NCI-H2081 treated with DMSO at 0.1 percent for 48 hours (cell line): Measurements from ENCODE around the gene CEMIP2.
"Not testable (repeated sequence)": the region's sequence is repeated elsewhere in the genome, so short reads cannot be mapped to it uniquely, and the experiment has no call there.

Source experiments
- DNase-seq: peaks from one replicate; lab custom pipeline; 2025; lab: John Stamatoyannopoulos, UW

Gene CEMIP2

DNA sequence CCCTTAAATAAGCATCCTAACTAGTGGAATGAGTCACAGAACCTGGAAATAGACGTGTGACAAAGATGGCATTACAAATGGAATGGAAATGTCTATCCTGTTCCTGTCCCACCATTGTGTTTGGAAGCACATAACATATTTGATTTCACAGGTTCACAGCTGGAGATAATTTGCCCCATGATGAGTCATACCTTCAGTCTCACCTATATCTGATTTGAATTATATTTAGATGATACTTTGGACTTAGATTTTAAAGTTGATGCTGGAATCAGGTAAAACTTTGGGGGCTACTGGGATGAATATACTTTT, 92.5 kb downstream of the CEMIP2 start:
- DNase-seq = no peak

DNA sequence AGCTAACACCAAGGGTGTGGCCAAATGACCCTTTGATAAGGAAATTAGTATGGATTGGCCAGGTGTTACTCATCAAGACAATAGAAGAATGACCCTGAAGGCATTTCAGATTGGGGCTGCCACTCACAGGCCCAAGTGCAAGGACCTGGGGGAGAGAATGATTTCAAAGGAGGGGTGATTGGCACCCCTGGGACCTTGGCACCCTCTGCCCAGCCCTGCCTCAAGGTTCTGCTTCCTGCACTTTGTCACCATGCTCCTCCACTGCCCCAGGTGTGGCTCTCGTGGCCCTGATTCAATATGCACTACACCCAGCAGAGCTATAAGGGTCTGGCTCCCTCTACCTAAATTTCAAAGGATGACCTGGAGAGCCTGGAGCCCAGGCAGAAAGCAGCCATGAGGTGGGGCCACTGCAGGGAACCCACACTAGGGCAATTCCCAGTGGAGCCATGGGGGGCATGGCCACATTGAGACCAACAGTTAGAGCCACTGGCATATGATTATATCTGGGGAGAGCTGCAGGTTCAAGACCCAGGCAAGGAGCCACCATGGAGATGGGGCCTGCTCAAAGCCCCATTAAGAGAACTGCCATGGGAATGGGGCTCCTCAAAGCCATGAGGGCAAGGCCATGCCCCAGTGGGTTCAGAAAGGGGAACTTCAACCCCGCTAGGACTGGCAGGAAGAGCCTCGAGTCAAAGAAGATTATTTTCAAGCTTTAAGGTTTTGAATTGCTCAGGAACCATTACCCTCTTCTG, 93.0 kb downstream of the CEMIP2 start:
- no peak for DNase-seq

DNA sequence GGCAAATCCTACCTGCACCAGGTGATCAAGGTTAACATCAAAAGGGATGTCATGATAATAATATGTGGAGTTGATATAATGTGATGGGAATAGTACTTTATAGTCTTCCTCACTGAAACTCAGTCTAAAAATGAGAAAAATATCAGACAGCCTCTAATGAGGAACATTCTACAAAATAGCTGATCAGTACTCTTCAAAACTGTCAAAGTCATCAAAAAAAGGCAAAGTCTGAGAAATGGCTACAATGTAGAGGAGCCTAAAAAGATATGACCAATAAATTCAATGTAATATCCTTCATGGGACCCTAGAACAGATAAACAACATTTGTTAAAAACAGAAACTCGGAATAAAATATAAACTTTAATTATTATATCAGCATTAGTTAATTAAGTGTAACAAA, 95.7 kb downstream of the CEMIP2 start:
- no peak for DNase-seq

DNA sequence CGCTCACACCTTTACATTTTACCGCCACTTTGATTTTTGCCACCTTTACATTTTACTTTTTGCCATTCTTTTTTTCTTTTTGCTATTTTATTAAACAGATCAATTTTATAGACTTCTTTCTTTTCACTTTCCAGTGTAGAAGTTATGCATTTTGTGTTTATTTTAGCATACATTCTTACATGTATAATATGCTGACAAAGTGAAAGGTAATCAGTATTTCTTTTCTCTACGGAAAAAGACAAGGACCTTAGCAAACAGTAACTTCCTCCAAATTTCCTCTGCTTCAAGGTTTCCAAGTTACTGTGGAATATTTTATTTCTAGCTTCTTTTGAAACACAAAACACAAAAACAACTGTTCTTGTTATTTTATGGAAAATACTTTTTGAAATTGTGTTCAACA, 97.0 kb downstream of the CEMIP2 start:
- no peak for DNase-seq

DNA sequence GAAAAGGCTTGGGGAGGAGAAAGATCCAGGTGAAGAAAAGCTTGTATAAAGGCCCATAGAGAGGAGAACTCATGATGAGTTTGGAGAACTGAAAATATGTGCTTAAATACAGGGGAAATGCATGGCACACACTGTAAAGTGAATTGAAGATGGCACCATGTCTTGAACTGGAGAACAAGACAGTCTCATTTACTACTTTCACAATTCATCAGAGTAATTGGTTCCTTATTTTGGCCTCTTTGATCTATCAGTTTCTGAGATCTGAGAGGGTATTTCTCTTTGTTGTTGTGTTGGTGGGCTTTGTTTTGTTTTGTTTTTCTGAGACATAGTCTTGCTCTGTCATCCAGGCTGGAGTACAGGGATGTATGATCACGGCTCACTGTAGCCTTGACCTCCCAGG, 98.2 kb downstream of the CEMIP2 start:
- DNase-seq = no peak

DNA sequence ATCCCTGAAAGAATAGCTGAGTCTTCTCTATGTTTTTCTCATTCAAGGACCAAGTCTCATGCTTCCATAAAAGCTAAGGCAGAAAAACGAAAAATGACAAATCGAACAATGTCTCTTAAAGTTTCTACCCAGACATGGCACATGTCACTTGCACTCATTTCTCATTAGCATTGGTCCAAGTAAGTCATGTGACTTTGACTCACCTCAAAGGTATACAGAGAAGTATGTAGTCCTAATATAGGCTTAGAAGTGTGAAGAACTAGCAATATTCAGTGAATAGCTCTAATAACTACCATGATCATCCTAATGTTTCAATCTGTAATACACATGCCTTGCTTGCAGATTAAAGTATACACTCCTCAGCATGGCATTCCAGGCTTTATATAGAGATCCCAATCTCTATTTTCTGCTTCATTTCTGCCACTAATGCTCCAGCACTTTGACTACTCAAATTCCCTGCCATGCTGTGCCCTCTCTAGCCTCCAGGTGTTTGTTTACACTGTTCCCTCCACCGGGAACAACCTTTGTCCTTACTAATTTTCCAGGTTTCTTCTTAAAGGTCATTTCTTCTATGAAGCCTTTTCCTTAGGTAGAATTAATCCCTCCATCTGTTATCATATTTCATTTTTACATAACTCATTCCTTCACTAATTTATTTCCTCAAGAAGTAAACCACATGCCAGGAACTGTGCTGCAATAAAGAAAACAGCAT, 98.9 kb downstream of the CEMIP2 start:
- DNase-seq = no peak

DNA sequence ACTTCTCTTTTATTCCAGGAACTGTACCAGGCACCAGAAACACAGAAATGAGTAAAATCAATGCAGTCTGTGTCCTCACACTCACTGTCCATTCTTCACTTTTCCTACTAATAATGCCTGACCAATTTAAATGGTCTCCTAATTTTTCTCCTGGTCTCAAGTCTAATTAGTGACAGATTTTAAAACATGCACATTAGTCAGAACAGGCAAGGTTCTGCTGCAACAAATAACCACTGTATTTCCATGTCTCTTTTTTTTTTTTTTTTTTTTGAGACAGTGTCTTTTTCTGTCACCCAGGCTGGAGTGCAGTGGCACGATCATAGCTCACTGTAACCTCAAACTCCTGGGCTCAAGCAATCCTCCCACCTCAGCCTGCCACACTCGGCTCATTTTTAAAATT, 99.6 kb downstream of the CEMIP2 start:
- DNase-seq = no peak

DNA sequence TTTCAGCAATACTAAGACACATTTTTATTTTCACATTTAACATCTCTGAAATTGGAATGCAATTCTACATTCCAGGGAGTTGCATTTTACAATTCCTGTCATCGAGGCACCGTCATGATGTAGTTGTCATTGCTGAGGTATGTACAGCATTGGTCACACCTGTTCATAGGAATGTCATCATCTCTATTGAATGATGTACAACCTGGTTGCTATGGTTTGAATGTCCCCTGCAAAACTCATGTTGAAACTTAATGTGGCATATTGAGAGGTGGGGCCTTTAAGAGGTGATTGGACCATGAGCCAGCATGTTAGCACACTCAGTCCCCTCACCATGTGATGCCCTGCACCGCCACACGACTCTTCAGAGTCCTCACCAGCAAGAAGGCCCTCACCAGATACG, 103.1 kb downstream of the CEMIP2 start:
- no peak for DNase-seq

DNA sequence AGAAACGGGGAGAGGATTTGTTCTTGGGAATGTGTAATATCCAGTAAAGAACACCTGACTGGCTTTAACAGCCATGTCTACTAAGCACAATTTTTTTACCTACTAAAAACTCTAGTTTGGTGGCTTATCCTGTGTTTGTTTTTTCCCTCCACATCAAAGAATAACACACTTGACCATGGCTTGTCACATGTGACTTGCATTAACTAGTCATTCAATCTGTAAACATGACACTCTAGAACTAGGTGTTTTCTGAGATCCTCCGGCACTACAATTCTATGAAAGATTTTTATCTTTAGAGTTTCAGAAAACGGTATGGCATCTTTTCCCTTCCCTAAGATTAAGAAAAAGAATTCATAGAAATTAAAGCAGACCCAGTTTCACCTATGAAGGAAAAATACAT, 103.7 kb downstream of the CEMIP2 start:
- no peak for DNase-seq

DNA sequence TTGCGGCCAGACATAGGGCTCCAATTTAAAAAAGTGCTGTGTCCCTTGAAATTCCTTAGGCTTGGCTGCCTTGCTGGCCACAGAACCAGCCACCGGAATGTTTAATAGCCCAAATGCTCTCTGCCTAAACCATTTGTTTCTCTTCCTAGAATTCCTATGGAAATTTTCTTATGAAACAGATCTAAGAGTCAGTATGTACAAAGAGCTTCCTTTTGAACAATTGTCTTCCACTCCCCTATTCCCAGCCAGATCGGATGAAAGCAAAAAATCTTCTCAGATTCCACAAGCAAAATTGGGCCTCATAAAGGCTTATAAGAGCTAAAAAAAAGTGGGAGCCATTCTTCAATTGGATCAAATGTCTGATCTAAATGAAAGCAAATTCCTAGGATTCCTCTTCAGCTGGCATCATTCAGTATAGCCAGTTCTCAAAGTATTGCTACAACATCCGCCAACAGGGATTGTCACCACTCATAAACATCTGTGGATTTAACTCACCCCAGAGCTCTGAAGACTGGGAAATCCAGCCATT, 104.3 kb downstream of the CEMIP2 start:
- DNase-seq = no peak

DNA sequence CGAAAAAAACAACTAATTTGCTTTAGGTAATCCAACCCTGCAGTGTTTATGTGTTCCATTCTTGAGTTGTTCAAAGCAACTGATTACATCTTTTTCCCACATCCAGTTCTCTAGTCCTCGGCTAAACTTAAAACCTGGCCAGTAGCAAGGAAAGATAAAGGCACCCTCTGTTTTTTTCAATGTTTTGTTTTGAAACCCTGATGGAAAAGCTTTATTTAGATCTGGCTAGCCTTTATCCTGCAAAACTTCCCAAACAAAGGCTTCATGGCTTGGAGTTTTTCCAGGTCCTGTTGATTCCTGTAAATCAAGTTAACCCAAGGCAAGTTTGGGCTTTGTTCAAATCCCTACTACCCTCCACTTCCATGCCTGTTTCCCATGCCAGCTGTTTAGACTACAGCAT, 105.1 kb downstream of the CEMIP2 start:
- no peak for DNase-seq

DNA sequence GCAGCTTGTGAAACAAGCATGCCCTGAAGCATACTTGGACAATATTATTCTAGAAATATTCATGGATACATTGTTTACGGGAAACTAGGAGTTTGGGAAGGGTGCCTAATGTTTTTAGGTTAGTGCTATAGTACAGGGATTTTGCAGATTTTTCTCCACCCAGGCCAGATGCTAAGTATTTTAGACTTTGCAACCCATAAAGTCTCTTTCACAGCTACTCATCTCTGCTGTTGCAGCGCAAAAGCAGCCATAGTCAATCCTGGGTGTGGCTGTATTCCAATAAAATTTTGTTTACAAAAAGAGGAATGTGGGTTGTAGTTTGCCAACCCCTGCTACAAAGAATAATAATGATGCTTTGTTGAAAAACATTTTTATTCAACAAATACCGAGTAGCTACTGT, 106.2 kb downstream of the CEMIP2 start:
- no peak for DNase-seq

DNA sequence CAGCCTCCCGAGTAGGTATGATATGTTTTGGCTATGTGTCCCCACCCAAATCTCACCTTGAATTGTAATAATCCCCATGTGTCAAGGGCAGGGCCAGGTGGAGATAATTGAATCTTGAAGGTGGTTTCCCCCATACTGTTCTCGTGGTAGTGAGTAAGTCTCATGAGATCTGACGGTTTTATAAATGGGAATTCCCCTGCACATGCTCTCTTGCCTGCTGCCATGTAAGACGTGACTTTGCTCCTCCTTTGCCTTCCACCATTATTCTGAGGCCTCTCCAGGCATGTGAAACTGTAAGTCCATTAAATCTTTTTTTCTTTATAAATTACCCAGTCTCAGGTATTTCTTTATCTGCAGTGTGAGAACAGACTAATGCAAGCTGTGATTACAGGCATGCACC, 111.0 kb downstream of the CEMIP2 start:
- DNase-seq = not testable (repeated sequence)

DNA sequence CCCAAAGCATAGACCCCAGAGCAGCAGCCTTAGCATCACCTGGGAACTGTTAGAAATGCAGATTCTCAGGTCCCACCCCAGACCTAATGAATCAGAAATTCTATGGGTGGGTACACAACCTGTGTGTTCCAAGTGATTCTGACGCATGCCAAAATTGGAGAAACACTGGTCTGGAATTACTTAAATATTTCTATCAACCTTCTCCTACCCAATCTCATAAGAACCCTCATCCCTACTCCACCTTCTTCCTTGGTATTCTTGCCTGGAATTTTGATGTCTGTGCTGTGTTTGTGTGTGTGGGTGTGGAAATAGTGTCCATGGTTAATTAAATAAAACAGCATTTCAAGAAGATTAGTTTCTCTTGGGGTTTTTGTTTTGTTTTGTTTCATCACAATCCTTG, 111.8 kb downstream of the CEMIP2 start:
- no peak for DNase-seq

DNA sequence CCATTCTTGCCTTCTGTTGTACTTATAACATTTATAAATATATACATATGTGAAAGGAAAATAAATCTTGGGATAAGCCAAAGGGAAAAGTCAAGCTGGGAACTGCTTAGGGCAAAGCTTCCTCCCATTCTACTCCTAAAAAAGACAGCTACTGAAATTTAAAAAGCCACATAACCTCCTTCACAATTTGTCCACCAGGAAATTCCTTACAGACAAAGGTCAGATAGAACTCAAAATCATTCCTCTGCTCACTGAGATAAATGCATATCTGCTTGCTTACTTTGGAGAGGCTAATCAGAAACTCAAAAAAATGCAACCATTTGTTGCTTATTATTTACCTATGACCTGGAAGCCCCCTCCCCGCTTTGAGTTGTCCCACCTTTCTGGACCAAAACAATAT, 112.5 kb downstream of the CEMIP2 start:
- DNase-seq = no peak

DNA sequence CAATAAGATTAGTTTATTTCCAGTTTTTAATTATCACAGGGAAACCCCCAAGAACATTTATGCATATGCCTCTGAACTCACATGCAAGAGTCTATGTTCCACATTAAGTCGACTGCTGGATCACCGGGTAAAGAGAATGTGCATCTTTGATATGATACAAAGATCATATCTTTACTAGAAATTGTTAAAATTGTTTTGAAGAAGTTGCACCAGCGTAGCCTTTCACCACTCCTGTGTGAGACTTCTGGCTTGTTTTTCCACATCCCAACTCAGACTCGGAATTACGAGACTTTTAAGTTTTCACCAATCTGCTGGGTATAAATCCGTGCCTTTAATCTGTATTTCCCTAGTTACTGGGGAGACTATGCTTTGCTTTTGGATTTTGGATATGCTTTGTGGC, 113.2 kb downstream of the CEMIP2 start:
- DNase-seq = no peak

DNA sequence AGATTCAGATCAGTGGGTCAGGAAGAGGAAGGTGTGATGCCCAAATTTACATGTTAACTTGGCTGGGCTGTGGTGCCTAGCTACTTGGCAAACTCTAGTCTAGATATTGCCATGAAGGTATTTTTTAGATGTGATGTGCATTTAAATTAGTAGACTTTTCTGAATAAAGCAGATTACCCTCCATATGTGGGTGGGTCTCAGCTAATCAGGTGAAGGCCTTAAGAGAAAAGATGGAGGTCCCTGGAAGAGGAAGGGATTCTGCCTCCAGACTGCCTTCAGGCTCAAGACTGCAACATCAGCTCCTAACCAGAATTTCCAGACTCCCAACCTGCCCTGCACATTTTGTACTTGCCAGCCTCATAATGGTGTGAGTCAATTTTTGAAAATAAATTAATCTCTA, 115.8 kb downstream of the CEMIP2 start:
- no peak for DNase-seq

DNA sequence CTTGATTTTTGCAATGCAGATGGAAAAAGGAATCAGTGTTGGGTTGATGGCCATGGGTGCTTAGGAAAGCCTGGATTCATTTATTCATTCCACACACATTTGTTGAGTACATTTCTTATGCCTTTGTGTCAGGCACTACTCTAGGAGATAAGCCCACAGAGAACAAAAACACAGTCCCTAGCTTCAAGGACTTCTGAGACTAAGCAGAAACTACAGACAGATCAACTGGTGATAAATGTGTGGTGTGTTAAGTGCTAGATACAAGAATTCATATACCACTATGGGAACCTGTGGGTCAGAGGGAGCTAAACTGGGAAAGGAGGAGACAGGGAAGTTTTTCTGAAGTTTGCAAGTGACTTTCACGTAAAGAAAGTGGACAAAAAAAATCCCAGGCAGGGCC, 119.9 kb downstream of the CEMIP2 start:
- DNase-seq = no peak

DNA sequence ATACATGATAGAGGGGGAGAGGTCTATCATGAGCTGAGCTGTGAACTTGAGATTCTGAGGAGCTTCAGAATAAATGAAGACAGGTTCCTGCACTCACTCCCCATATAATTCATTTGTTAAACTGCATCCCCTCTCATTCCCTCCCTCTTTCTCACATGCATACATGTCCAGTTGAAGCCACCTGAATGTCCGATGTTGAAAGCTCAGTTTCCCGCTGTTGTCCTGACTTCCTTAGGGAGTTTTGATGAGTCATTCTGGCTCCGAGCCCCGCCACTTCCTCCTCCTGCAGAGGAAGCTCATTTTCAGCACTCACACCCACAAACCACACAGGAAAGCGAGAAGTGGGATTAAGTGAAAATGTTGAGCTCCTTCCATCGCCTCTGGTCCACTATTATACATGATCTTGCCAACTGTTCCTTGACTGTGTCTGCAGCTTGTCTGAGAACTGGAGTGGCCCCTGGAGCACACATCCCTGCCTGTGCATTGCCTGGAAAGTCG, 121.2 kb downstream of the CEMIP2 start:
- no peak for DNase-seq

DNA sequence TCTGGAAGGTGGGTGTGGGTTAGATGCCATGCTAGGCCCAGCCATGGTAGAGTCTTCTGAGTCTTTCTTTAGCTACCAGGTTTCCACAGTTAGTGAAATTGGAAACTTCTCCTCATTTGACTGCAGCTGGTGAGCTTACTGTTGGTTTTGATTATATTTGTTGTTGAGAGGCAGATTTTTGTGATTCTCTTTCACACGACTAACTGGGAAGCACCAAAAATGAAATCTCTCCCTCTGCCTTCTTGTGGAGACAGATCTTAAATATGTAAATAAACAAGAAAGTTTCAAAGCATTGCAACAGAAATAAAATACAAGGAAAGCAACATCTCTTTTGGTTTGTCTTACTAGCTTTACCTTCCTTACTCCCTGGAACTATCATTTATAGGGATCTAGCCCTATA, 122.2 kb downstream of the CEMIP2 start:
- no peak for DNase-seq

DNA sequence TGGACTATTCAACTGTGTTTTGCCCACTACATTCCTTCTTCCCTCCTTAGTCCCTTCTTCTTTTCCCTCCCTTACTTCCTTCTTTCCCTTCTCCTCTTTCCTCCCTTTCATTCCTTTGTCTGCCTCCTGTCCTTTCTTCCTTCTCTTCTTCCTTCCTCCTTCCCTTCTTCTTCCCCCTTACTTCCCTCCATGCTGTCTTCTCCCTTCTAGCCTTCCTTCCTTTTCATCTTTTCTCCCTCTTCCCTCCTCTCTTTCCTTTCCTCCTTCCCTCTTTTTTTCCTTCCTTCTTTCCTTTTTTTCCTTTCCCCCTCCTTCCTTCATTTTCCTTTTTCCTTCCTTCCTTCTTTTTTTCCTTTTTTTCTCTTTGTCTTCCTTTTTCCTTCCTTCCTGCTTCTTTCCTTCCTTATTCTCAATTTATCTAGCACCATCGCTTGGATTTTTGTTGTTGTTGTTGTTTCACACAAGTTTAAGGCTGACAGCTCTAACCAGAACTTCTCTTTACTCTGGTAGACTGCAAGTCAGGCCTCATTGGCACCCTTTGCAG, 123.4 kb downstream of the CEMIP2 start:
- no peak for DNase-seq

DNA sequence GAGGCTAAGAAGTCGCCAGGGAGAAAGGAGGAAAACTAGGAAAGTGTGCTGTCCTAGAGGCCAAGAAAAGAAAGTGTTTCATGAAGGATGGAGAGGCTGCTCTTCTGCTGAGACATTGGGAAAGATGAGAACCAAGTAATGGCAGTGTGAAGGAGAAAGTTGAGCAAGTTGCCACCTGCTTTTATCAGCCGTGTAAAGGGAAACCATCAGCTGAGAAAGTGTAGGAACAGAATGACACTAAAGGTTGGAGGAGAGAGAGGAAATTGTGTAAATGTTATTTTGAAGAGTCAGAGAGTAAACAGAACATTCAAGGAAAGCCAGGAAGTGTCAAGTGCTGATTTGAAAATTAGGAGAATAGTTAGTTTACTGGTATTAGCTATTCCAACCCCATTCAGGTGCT, 125.0 kb downstream of the CEMIP2 start:
- no peak for DNase-seq

DNA sequence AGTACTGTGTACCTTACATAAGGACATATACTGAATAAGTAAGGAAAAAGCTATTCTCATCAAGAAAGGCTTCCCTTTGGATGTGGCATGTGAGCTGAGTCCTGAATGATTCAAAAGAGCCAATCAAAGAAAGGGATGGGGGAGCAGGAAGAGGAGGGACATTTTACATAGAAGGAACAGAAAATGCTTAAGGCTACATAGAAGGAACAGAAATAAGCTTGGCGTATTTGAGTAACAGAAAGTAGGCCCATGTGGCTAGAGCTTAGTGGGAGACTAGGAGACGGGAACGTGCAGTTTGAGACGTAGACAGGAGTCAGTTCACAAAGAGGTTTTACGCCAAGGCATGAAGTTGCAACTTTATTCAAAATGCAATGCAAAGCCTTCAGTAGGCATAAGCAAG, 126.3 kb downstream of the CEMIP2 start:
- DNase-seq = no peak
